Activated T-helper 1 cell treated with anti-CD3 and anti-CD28 coated beads, Interleukin-2, amount 50 U/mL, for 16 hours (primary cell): ENCODE measurements around the gene VAMP1.
"Not testable (repeated sequence)": the region's sequence is repeated elsewhere in the genome, so short reads cannot be mapped to it uniquely, and the experiment has no call there.

Experiments
- DNase-seq, 2 donors: peaks; one replicate each; pipeline ENCODE4 v3.0.0-alpha.2; 2020; ENCODE audit warnings: low read depth in 1 of 2, low spot score in 1 of 2

VAMP1 gene

DNA sequence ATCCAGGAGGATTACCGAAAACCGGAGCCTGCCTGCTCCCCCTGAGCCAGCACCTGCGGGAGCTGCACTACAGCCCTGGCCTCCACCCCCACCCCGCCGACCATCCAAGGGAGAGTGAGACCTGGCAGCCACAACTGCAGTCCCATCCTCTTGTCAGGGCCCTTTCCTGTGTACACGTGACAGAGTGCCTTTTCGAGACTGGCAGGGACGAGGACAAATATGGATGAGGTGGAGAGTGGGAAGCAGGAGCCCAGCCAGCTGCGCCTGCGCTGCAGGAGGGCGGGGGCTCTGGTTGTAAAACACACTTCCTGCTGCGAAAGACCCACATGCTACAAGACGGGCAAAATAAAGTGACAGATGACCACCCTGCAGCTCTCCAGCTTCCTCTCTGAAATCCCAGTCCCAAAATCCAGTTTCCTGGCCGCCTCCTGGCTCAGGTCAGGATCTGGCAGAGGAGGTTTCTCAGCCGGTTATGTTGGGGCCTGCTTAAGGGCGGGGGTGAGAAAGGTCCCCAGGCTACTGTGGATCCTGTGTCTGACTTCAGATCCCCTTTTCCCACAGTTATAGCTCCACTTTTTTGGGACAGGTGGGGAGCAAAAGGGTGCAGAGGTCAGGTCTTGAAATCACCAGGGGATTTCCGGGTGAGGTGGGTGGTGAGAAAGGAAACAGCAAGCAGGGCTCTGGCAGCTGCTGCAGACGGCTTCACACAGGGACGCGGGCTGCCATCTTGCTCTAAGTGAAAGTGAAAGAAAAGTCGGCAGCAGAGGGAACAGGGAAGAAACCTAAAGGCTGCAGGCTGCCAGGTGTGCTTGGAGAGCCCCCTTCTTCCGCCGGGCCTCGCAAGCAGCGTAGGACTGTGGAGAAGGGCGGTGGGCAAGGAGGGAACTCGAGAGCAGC lies 18.9 kb downstream of the VAMP1 start, which contains the start of gene TAPBPL:
Gene TAPBPL (plus strand): TSS at position 695 of the 897 bp plus-strand sequence. CDS start 207 bp downstream, outside the sequence.
- DNase-seq = peak; percentile 46 to 74

DNA sequence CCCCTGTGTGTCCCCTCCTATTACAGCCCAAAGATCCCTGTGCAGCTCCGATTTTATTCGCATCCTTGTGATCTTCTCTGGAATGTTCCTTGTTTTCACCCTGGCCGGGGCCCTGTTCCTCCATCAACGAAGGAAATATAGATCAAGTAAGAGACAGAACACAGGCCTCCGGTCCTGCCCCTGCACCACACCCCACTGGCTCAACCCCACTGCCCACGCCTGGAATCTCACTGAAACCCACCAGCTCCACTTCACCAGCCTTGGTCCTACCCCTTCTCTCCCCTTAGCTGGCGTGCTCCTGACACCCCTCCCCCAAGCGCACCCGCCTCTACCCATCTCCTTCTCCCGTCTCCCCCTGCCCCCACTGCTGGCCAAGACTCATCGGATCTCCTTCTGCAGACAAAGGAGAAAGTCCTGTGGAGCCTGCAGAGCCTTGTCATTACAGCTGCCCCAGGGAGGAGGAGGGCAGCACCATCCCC lies 19.6 kb downstream of the VAMP1 start:
- no peak for DNase-seq

DNA sequence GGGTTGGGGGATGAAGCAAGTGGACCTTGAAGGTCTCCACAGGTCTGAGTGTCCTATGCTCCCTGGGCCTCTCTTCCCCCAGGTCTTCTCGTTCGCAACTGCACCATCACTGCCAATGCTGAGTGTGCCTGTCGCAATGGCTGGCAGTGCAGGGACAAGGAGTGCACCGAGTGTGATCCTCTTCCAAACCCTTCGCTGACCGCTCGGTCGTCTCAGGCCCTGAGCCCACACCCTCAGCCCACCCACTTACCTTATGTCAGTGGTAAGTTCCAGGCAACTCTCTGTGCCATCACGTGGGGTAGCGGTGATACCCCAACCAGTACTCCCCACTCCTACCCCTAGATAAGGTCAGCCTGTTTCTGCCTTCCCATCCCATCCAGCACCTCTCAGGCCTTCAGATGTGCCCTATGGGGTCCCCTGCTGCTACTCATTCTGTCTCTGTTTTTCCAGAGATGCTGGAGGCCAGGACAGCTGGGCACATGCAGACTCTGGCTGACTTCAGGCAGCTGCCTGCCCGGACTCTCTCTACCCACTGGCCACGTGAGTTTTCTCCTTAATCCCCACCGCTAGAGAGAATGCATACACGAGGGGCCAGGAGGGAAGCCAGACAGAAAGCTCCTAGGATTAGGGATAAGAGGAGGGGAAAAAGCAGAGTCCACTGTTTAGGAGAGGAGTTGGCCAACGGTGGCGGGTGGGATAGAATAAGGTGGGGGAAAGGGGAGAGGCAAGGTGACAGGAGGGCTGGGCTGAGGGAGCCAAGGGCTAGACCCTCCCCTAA lies 20.2 kb downstream of the VAMP1 start:
- no peak for DNase-seq

- no peak for DNase-seq
Observed at GRCh38 chr12:6444704-6445688, 25.5 kb downstream of the VAMP1 start, which contains the start of gene CD27. Gene CD27, plus strand, starts transcription at chr12:6444955. Its CDS starts 141 bp downstream, at chr12:6445096.

DNA sequence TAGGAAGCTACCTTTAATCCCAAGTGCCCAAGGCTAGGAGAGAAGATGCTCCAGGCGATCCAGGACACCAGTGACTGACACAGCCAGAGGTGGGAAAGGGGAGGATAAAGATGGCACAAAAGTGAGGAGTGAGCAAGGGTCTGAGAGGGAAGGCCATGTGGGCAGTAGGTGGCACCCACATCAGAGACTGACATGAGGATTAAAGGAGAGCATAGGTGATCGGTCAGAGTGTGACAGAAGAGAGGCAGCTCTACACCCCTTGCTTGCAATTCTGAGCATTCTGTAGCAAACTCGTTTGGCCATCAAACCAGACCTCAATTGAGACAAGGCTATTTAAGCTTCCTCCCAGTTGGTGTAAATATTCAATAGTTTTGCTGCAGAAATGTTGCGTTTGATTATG lies 26.4 kb downstream of the VAMP1 start:
- no peak for DNase-seq

DNA sequence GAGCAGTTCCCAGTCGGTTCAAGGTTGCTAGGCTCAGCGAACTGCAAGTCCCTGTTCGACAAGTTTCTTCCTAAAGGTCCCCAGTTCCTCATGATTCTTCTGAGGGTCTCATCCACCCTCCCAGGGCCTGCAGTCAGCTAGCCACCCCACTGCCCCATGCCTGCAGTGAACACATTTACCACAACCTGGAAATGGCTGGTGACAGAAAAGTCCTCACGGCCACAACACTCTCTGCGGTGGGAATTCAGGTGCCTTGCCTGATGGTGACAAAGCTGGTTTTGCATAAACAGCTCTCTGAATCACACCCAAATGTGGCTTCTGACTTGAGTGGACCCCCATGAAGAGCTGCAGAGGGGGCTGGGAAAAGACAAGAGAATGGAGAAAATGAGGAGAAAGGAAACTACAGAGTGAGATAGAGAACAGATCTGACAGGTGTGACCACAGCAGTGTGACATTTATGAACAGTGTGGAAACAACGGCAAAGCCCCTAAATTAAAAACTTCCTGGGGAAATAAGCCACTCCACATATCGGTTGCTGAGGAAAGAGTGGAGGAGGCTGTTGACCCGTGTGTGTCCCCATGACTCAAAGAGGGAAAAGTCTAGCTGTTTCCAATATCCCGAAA lies 27.0 kb downstream of the VAMP1 start:
- DNase-seq = no peak

GRCh38 chr12:6442836-6443235 lies 27.6 kb downstream of the VAMP1 start:
- no peak for DNase-seq

DNA sequence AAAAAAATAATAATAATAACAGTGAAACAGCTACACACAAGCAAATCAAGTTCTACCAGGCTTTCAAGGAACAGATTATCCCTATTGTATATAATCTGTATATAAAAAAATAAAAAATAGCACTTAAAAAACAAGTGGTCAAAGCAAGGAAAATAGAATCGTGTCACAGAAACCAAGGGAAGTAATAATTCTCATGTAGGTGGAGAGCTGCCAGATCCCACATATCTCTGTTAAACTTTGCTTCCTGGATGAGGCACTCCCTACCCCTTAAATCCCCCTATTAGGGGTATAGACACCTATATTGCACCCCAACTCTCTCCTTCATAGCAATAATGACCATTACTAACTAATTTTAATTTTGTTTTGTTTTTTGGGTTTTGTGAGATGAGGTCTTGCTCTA lies 30.1 kb downstream of the VAMP1 start:
- no peak for DNase-seq

DNA sequence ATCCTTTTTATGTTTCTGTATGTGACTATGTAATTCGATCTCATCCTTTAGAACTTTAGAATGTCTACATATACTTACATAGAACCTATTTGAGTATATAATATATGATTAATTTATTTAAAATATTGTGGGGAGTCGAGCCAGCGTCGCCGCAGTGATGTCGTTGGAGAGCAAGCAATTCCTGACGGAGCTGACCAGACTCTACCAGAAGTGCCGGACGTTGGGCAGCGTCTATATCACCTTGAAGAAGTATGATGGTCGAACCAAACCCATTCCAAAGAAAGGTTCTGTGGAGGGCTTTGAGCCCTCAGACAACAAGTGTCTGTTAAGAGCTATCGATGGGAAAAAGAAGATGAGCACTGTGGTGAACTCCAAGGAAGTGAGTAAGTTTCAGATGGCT lies 32.1 kb downstream of the VAMP1 start:
- no peak for DNase-seq

DNA sequence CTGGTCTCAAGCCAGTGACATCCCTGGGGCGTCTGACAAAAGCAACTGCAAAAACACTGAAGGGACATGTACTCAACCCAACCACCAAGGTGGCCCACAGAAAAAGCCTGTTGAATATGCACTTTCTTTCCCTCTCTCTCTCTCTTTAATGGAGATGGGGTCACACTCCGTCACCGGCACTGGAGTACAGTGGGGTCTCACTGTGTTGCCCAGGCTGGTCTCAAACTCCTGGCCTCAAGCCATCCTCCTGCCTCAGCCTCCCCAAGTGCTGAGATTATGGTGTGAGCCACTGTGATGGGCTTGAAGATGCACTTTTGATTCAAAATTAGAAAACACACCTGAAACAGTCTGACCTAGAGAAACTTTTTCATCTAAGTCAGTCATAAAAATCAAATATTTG lies 32.9 kb downstream of the VAMP1 start:
- no peak for DNase-seq

GRCh38 chr12:6435961-6436715 lies 34.3 kb downstream of the VAMP1 start:
- no peak for DNase-seq

DNA sequence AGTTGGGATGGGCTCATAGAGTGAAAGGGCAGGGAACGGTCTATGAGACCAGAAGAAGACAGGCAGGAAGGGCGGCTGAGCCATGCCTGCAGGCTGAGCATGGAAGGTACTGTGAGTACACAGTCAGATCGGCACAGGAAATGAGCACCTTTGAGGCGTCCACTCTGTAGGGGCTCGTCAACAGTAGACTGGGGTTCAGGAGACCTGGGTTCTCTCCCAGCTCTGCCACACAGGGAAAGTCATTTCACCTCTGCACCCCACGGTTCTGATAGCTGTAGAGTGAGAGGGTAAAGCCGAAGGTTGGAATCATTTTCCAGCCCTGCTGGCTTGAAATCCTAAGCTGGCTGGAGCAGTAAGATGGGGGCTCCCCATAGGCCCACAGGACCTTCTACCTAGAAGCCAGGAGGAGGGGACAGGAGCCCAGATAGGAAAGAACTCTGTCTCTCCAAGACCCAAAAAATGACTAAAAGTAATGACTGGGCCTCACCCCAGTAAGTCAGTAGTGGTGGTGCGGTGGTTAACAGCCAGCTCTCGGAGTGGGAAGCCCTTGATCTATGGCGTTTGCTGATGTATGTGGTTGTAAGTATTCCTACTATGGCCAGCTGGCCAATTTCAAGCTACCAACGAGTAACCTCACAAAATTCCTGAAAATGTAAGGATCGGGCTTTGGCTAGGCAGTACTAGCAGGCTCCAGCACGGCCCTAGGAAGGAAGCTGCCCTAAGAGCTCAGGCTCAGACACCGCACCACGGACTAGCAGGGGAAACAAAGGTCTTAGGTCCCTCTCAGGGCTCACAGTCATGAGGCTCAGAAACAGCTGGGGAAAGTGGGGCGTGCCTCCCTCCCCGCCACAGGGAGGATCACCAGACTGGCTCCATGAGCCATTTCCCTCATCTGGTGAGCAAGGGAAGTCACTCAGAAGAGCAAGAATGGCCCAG lies 36.0 kb downstream of the VAMP1 start:
- no peak for DNase-seq

GRCh38 chr12:6432991-6433390 lies 37.5 kb downstream of the VAMP1 start:
- no peak for DNase-seq

DNA sequence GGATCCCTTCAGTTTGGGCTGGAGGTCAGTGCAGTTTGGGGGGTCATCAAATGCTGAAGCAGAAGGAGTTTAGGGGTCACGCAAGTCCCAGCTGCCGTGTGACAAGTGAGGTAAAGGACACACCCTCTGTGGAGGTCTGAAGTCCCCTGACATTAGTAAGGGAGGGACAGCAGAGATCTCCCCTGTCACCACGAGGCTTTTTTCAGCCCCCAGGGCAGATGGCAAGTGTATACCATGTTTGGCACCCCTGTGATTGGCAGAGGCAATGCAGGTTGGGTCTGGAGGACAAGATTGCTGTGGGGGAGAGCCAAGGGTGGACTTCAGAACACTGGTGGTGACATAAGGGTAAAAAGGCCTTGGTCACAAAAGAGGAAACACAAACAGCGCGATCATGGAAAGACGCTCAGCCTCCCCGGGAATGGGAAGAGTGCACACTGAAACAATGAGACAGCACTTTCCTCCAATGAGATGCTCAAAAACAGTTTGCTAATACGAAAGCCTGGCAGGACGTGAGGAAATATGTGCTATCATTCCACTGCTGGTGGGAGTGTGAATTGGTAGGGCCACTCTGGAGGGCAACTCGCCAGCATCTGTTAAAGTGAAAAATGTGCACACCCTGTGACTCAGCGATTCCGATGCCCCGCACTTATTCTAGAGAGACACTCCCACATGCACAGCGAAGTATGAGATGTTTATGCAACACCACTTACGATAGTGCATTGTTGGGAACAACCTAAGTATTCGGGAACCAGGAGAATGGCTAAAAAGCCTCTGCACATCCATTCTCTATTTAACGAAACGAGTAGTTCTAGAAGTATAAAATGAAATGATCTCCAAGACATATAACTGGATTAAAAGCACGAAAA lies 40.1 kb downstream of the VAMP1 start:
- DNase-seq = no peak

DNA sequence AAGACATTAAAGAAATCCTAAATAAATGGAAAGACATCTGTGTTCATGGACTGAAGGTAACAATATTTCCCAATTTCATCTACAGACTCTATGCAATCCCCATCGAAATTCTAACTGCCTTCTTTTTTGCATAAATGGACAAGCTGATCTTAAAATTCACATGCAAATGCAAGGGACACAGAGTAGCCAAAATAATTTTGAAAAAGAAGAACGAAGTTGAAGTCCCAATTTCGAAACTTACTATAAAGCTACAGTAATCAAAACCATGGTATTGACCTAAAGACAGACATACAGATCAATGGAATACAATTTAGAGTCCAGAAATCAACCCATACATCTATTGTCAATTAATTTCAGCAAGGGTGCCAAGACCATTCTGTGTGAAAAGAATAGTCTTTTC lies 42.2 kb downstream of the VAMP1 start:
- DNase-seq = no peak

- DNase-seq = not testable (repeated sequence)
Observed at GRCh38 chr12:6427796-6428195, 42.7 kb downstream of the VAMP1 start.

- DNase-seq = peak; percentile 52 to 78
Observed at GRCh38 chr12:6426882-6427671, 43.4 kb downstream of the VAMP1 start.
